ENCODE results near the gene INPP5A. TPM values are rescaled to one million over a fixed set of nuclear protein-coding genes. Genes with fewer than 3 reads are reported as not detected.
"Not testable (repeated sequence)": the region's sequence is repeated elsewhere in the genome, so short reads cannot be mapped to it uniquely, and the experiment has no call there.

The INPP5A gene
- polyA plus RNA-seq, 2 donors: 9.2 to 12.7 TPM

- Histone ChIP-seq H3K4me1 (ENCODE audit: control insufficient read depth in 2 of 2, insufficient read depth in 2 of 2, low read length in 1 of 2) (peaks cover 0 to 6% of the 10 kb centered on the region in 2 donors), H3K36me3 (ENCODE audit: control insufficient read depth in 2 of 2, insufficient read depth in 2 of 2, low read length in 1 of 2) (no peaks in the 10 kb centered on the region), H3K9me3 (ENCODE audit: control insufficient read depth in 2 of 2, insufficient read depth in 1 of 2, low read depth in 1 of 2, low read length in 1 of 2) (no peaks in the 10 kb centered on the region), H3K27ac (ENCODE audit: low read depth in 2 of 2, low read length in 1 of 2) (no peak overlapping the region), H3K27me3 (ENCODE audit: control insufficient read depth in 1 of 2, insufficient read depth in 2 of 2, low read length in 2 of 2) (no peaks in the 10 kb centered on the region), H3K4me3 (ENCODE audit: low read depth in 1 of 2, low read length in 2 of 2) (no peak overlapping the region)
- 92% methylated on average over 23 of the region's 23 CpGs for WGBS, 2 donors
Observed at GRCh38 chr10:132669208-132669861, 131.7 kb downstream of the INPP5A start.

- Histone ChIP-seq H3K9me3 (ENCODE audit: control insufficient read depth in 2 of 2, insufficient read depth in 1 of 2, low read depth in 1 of 2, low read length in 1 of 2) (no peaks in the 10 kb centered on the region), H3K4me1 (ENCODE audit: control insufficient read depth in 2 of 2, insufficient read depth in 2 of 2, low read length in 1 of 2) (peaks cover 0 to 6% of the 10 kb centered on the region in 2 donors), H3K27me3 (ENCODE audit: control insufficient read depth in 1 of 2, insufficient read depth in 2 of 2, low read length in 2 of 2) (no peaks in the 10 kb centered on the region), H3K36me3 (ENCODE audit: control insufficient read depth in 2 of 2, insufficient read depth in 2 of 2, low read length in 1 of 2) (no peaks in the 10 kb centered on the region), H3K4me3 (ENCODE audit: low read depth in 1 of 2, low read length in 2 of 2) (no peak overlapping the region), H3K27ac (ENCODE audit: low read depth in 2 of 2, low read length in 1 of 2) (no peak overlapping the region)
- 93 to 95% methylated on average over 12 of the region's 12 CpGs for WGBS, 2 donors
Observed at GRCh38 chr10:132670546-132671227, 133.1 kb downstream of the INPP5A start.

- WGBS, 2 donors: 92 to 93% methylated on average over 24 to 25 of the region's 25 CpGs
- peaks cover 0 to 6% of the 10 kb centered on the region in 2 donors for H3K4me1 ChIP-seq (ENCODE audit: control insufficient read depth in 2 of 2, insufficient read depth in 2 of 2, low read length in 1 of 2)
- no peaks in the 10 kb centered on the region for H3K9me3 ChIP-seq (ENCODE audit: control insufficient read depth in 2 of 2, insufficient read depth in 1 of 2, low read depth in 1 of 2, low read length in 1 of 2)
- H3K4me3 ChIP-seq (ENCODE audit: low read depth in 1 of 2, low read length in 2 of 2): no peak overlapping the region
- H3K27ac ChIP-seq (ENCODE audit: low read depth in 2 of 2, low read length in 1 of 2): no peak overlapping the region
- H3K27me3 ChIP-seq (ENCODE audit: control insufficient read depth in 1 of 2, insufficient read depth in 2 of 2, low read length in 2 of 2): no peaks in the 10 kb centered on the region
- H3K36me3 ChIP-seq (ENCODE audit: control insufficient read depth in 2 of 2, insufficient read depth in 2 of 2, low read length in 1 of 2): no peaks in the 10 kb centered on the region
Observed at GRCh38 chr10:132671228-132672154, 133.9 kb downstream of the INPP5A start.

DNA sequence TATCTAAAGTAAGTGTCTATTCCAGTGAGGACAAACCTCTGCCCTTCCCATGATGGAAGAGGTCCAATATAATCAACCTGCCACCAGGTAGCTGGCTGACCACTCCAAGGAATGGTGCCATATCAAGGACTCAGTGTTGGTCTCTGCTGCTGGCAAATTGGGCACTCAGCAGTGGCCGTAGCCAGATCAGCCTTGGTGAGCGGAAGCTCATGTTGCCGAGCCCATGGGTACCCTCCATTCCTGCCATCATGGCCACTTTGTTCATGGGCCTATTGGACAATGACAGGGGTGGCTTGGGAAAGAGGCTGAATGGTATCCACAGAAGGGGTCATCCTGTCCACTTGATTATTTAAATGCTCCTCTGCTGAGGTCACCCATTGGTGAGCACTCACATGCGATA, 136.2 kb downstream of the INPP5A start:
- H3K4me1 ChIP-seq (ENCODE audit: control insufficient read depth in 2 of 2, insufficient read depth in 2 of 2, low read length in 1 of 2); H3K27me3 ChIP-seq (ENCODE audit: control insufficient read depth in 1 of 2, insufficient read depth in 2 of 2, low read length in 2 of 2); H3K4me3 ChIP-seq (ENCODE audit: low read depth in 1 of 2, low read length in 2 of 2); H3K27ac ChIP-seq (ENCODE audit: low read depth in 2 of 2, low read length in 1 of 2); H3K9me3 ChIP-seq (ENCODE audit: control insufficient read depth in 2 of 2, insufficient read depth in 1 of 2, low read depth in 1 of 2, low read length in 1 of 2); H3K36me3 ChIP-seq (ENCODE audit: control insufficient read depth in 2 of 2, insufficient read depth in 2 of 2, low read length in 1 of 2): not testable (repeated sequence)
- WGBS, 2 donors: 94 to 97% methylated on average over 4 of the region's 4 CpGs

DNA sequence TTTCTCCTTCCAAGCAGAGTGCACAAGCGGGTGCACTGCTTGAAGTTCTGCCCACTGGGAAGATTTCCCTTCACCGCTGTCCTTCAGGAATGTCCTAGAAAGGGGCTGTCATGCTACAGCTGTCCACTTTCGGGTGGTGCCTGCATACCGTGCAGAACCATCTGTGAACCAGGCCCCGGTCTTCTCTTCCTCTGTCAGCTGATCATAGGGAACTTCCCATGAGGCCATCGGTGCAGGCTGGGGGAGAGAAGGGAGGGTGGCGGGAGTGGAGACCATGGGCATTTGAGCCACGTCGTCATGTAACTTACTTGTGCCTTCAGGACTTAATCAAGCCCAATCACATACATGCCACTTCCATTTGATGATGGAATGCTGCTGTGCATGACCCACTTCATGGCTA, 136.7 kb downstream of the INPP5A start:
- 92% methylated on average over 9 of the region's 9 CpGs for WGBS, 2 donors
- H3K9me3 ChIP-seq (ENCODE audit: control insufficient read depth in 2 of 2, insufficient read depth in 1 of 2, low read depth in 1 of 2, low read length in 1 of 2): no peaks in the 10 kb centered on the region

DNA sequence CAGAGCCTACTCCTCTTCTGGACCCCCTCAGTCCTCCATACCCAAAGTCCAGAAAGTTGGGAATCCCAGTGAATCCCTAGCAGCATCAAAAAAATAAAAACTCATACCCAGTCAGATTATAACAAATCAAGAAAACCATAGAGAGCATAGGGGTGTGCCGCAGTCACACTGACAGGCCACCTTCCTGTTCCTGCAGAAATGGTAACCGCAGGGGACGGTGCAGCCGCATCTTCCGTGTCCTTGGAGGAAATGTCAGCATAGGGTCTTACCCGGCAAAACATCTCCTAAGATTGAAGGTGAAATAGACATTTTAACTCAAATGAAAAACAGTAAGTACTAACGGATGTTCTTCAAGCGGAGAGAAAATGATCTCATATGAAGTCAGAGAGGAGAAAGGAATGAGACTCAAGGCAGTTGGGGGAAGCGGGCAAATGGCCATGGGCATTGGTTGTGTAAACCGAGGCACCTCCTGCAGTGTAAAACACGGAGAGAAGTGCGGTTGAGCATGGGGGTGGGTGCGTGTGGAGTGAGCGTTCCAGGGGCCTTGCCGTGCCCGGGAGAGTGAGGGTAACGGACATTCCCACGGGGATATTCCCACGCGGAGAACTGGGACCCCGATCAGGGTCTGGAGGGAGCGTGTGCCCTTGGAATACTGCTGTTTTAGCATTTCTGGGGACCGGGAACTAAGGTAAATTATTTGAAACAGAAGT, 137.6 kb downstream of the INPP5A start:
- no peaks in the 10 kb centered on the region for H3K27me3 ChIP-seq (ENCODE audit: control insufficient read depth in 1 of 2, insufficient read depth in 2 of 2, low read length in 2 of 2)
- H3K36me3 ChIP-seq (ENCODE audit: control insufficient read depth in 2 of 2, insufficient read depth in 2 of 2, low read length in 1 of 2): no peaks in the 10 kb centered on the region
- 93 to 95% methylated on average over 23 of the region's 23 CpGs for WGBS, 2 donors
- no peaks in the 10 kb centered on the region for H3K9me3 ChIP-seq (ENCODE audit: control insufficient read depth in 2 of 2, insufficient read depth in 1 of 2, low read depth in 1 of 2, low read length in 1 of 2)
- peaks cover 0 to 6% of the 10 kb centered on the region in 2 donors for H3K4me1 ChIP-seq (ENCODE audit: control insufficient read depth in 2 of 2, insufficient read depth in 2 of 2, low read length in 1 of 2)
- H3K4me3 ChIP-seq (ENCODE audit: low read depth in 1 of 2, low read length in 2 of 2): no peak overlapping the region
- H3K27ac ChIP-seq (ENCODE audit: low read depth in 2 of 2, low read length in 1 of 2): no peak overlapping the region

More for the DNA sequence above, 136.7 kb downstream of the INPP5A start:
- Histone ChIP-seq H3K4me1 (ENCODE audit: control insufficient read depth in 2 of 2, insufficient read depth in 2 of 2, low read length in 1 of 2) (peaks cover 0 to 6% of the 10 kb centered on the region in 2 donors), H3K36me3 (ENCODE audit: control insufficient read depth in 2 of 2, insufficient read depth in 2 of 2, low read length in 1 of 2) (no peaks in the 10 kb centered on the region), H3K27me3 (ENCODE audit: control insufficient read depth in 1 of 2, insufficient read depth in 2 of 2, low read length in 2 of 2) (no peaks in the 10 kb centered on the region), H3K27ac (ENCODE audit: low read depth in 2 of 2, low read length in 1 of 2) (no peak overlapping the region), H3K4me3 (ENCODE audit: low read depth in 1 of 2, low read length in 2 of 2) (no peak overlapping the region)

GRCh38 chr10:132676193-132676891, 138.8 kb downstream of the INPP5A start:
- Histone ChIP-seq H3K4me3 (ENCODE audit: low read depth in 1 of 2, low read length in 2 of 2) (no peak overlapping the region), H3K4me1 (ENCODE audit: control insufficient read depth in 2 of 2, insufficient read depth in 2 of 2, low read length in 1 of 2) (peaks cover 0 to 5% of the 10 kb centered on the region in 2 donors), H3K9me3 (ENCODE audit: control insufficient read depth in 2 of 2, insufficient read depth in 1 of 2, low read depth in 1 of 2, low read length in 1 of 2) (no peaks in the 10 kb centered on the region), H3K36me3 (ENCODE audit: control insufficient read depth in 2 of 2, insufficient read depth in 2 of 2, low read length in 1 of 2) (no peaks in the 10 kb centered on the region), H3K27ac (ENCODE audit: low read depth in 2 of 2, low read length in 1 of 2) (no peak overlapping the region), H3K27me3 (ENCODE audit: control insufficient read depth in 1 of 2, insufficient read depth in 2 of 2, low read length in 2 of 2) (no peaks in the 10 kb centered on the region)
- 80 to 88% methylated on average over 17 of the region's 17 CpGs for WGBS, 2 donors

- WGBS, 2 donors: 83 to 90% methylated on average over 4 of the region's 4 CpGs
- Histone ChIP-seq H3K4me1 (ENCODE audit: control insufficient read depth in 2 of 2, insufficient read depth in 2 of 2, low read length in 1 of 2) (no peaks in the 10 kb centered on the region), H3K27me3 (ENCODE audit: control insufficient read depth in 1 of 2, insufficient read depth in 2 of 2, low read length in 2 of 2) (no peaks in the 10 kb centered on the region), H3K4me3 (ENCODE audit: low read depth in 1 of 2, low read length in 2 of 2) (no peak overlapping the region), H3K27ac (ENCODE audit: low read depth in 2 of 2, low read length in 1 of 2) (no peak overlapping the region), H3K36me3 (ENCODE audit: control insufficient read depth in 2 of 2, insufficient read depth in 2 of 2, low read length in 1 of 2) (no peaks in the 10 kb centered on the region), H3K9me3 (ENCODE audit: control insufficient read depth in 2 of 2, insufficient read depth in 1 of 2, low read depth in 1 of 2, low read length in 1 of 2) (no peaks in the 10 kb centered on the region)
Observed at GRCh38 chr10:132677096-132677472, 139.5 kb downstream of the INPP5A start.

Measured in esophagus (tissue), 2 donors.